GM12892 (cell line): Measurements from ENCODE around the gene NEGR1.

Experiments used
- DNase-seq: peaks from one replicate; pipeline ENCODE4 v3.0.0; 2011; ENCODE audit not compliant: insufficient read length
- FAIRE-seq: peaks from 2 replicates; lab custom pipeline; 2011; peaks lifted over from hg19 to GRCh38; lab: Jason Lieb, UNC
- POLR2A ChIP-seq: IDR thresholded peaks from 2 replicates; pipeline ENCODE4 v1.6.1; 2011; ENCODE audit warnings: low read depth, low read length, control low read depth
- POLR2AphosphoS5 ChIP-seq: IDR thresholded peaks from 2 replicates; pipeline ENCODE4 v1.6.1; 2011; ENCODE audit warnings: low read depth, low read length, control low read depth
- TAF1 ChIP-seq: IDR thresholded peaks from 2 replicates; pipeline ENCODE4 v1.6.1; 2011; ENCODE audit warnings: low read depth, mild to moderate bottlenecking, control low read depth, low read length, borderline replicate concordance

Gene NEGR1

DNA sequence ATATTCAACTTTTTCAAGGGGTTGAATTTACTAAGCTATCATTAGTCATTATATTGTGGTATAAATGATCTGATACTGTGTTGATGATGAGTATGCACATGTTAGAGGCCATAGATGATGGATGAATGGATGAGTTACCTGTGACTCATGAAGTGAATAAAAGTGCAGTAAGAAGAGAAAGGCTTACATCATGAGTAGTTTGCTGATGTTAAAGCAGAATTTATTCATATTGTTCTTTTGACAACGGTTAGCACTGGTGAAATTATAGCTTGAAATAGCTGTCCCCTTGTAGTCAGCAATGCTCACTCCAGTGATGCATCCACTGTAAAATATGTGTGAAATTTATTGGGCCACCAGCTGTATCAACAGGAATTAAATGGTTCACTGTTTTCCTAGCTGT, 660.6 kb downstream of the NEGR1 start:
- DNase-seq, result no peak
- TF ChIP-seq POLR2AphosphoS5, result no peak
- FAIRE-seq, result no peak

DNA sequence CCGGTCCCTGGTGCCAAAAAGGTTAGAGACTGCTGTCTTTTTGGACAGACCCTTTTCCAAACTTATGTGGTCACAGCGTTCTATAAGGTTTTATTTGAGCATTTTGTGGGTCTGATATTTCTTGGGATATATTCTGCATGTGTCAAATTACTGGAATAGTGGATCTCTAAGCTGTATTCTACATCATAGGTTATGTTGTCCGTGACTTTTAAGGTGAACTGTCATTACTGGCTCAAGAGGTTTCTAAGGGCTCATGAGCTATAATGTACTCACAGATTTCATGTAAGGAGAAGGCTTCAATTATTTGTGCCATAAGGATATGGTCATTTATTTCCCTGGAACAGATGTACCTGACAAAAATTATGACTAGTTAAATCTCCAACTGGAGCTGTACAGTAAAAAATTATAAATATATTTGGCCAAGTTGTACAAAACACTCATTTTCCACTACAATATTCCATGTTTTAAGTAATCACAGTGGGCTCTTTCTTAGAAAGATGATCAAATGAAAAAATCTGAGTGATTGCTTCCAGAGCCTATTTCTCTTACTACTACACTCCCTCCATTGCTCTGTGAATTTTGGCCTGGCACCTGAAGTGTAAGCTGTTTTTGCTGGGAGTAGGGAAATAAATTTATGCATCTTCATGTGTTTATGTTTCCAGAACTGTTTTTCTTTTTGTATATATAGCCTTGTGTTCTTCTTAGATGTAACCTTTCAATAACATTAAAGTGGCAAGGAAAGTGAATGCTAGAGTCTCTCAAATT, 663.4 kb downstream of the NEGR1 start:
- TF ChIP-seq TAF1, result no peak
- DNase-seq (no peak), FAIRE-seq (no peak)

- DNase-seq (no peak), FAIRE-seq (no peak)
- TF ChIP-seq TAF1, result no peak
These were observed 664.1 kb downstream of the NEGR1 start for GRCh38 chr1:71618191-71618590.

DNA sequence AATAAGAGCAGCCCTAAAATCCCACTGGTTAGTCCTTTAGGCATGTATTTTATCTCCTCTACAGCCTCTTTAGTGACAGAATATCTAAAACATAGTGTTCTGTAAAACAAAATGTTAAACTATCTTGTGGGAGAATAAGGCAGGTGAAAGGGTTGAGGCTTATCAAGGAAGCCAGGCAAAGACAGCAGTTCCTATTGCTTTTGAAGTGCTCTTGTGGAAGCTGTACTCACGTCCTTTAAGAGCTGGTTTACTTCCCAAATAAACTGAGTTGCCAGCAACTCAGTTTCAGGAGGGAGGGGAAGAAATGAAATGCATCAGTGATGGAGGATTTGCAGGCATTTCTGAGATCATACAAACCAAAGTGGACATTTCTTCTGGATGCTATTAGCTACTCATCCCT, 671.9 kb downstream of the NEGR1 start:
- DNase-seq (no peak), FAIRE-seq (no peak)
- TF ChIP-seq POLR2AphosphoS5, result no peak
- no peak for TF ChIP-seq POLR2A
- no peak for TF ChIP-seq TAF1

DNA sequence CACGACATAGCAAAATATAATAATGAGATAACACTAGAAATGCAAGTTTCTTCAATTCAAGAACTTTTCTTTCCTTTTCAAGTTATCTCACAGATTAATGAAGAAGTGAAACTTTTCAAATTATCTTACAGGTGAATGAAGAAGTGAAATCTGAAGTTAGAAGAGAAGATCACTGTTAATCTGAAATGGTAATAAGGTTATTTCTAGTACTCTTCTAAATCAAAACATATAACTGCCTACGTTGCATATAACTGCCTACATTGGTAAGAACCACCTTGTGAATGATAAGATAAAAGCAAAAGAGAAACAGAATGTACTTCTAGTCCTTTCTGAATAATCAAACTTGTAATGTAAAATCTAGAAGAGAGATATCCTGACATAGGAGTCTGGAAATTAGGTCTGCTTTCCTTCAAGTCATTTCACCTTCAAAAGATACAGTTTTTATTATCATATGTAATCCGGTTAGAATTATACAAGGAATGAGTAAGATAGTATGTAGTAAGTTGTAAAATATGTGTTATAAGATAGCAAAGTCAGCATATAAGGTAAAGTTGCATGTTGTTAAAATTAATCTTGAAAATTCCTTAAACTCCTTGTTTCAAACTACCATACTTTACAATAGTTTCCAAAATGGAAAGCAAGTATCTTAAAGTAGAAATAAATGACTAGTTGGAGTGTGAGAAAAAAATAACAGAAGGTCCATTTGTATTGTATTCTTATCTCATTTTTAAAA, 679.1 kb downstream of the NEGR1 start:
- no peak for DNase-seq
- no peak for FAIRE-seq
- TF ChIP-seq POLR2AphosphoS5 (no peak), TAF1 (no peak), POLR2A (no peak)

DNA sequence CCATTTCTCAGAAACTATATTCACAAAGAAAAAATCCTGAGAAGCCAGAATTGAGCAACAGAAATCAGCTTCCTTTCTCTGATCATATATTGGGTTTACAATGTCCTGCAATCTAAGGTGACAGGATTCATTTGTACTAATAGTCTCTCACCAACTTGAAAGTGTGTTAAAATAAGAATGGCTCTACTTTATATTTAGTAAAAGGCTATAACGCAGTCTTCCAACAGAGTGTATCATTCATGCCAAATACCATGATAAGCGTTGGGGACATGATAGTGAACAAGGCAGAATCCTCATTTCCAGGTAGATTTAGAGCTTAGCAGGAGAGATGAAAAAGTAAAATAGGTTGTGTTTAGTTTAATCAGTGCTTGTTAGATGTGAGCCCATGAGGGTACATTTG, 682.3 kb downstream of the NEGR1 start:
- FAIRE-seq (no peak), DNase-seq (no peak)
- TF ChIP-seq TAF1 (no peak), POLR2A (no peak), POLR2AphosphoS5 (no peak)

DNA sequence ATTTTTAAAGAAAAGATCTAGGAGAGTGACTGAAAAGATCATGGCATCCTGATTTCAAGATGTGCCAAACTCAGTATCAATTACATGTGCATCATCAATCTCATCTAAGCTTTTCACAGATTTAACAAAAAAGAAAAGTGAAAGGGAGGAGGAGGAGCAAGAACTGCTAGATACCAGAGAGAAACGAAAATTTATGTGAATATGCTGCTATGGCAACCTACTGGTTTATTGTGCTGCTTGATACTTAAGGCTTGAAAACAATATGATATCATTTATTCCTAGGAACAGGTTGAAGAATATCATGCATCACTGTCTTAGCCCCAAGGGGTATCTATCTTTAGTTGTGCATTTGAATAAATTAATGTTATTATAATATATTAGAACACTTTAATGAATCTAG, 683.0 kb downstream of the NEGR1 start:
- no peak for FAIRE-seq
- TF ChIP-seq TAF1, result no peak
- no peak for TF ChIP-seq POLR2AphosphoS5
- TF ChIP-seq POLR2A, result no peak

DNA sequence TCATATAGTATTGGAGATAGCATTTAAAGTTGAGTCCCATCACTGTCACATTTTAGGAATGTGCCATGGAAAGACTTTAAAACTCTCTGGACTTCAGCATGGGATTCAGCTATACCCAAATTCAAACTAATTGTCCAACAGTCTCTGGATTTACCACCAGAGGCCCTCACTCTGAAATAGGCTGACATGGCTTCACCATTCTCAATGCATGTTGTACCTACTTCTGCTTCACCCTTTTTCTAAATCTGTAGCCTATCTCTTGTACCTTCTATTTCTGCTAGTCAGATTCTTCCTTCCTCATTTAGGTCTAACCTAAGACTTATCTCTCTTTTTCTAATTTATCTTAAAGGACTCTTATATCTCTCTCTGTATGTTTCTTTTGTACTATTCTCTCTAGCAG, 688.8 kb downstream of the NEGR1 start:
- DNase-seq (no peak), FAIRE-seq (no peak)
- TF ChIP-seq POLR2A, result no peak
- no peak for TF ChIP-seq TAF1
- no peak for TF ChIP-seq POLR2AphosphoS5

More for the DNA sequence above, 683.0 kb downstream of the NEGR1 start:
- DNase-seq, result no peak

- DNase-seq, result no peak
- TF ChIP-seq POLR2A (no peak), TAF1 (no peak), POLR2AphosphoS5 (no peak)
- FAIRE-seq, result no peak
These were observed 689.6 kb downstream of the NEGR1 start for GRCh38 chr1:71592646-71593274.

- DNase-seq (no peak), FAIRE-seq (no peak)
- no peak for TF ChIP-seq POLR2AphosphoS5
- no peak for TF ChIP-seq TAF1
- no peak for TF ChIP-seq POLR2A
These were observed 693.3 kb downstream of the NEGR1 start for GRCh38 chr1:71589005-71589404.

DNA sequence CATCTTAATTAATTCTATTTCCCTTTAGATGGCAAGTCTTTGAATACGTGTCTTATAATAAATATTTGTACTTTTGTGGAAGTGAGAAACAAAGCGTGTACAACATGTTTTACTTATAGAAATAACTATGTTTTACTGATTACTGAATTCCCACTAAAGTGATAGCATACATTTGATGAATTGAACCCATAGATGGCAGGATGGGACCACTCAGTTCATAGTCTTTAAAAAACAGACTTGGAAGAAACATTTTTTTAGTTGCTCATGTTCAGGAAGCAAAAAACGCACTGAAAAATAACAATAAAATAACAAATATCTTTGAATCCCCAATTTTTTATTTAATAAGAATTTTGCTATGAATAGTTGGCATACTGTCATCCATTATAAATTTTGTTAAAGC, 694.4 kb downstream of the NEGR1 start:
- FAIRE-seq, result no peak
- DNase-seq, result no peak
- TF ChIP-seq TAF1 (no peak), POLR2AphosphoS5 (no peak), POLR2A (no peak)

- DNase-seq, result no peak
- TF ChIP-seq POLR2A (no peak), TAF1 (no peak), POLR2AphosphoS5 (no peak)
- FAIRE-seq, result no peak
These were observed 696.3 kb downstream of the NEGR1 start for GRCh38 chr1:71586030-71586429.

DNA sequence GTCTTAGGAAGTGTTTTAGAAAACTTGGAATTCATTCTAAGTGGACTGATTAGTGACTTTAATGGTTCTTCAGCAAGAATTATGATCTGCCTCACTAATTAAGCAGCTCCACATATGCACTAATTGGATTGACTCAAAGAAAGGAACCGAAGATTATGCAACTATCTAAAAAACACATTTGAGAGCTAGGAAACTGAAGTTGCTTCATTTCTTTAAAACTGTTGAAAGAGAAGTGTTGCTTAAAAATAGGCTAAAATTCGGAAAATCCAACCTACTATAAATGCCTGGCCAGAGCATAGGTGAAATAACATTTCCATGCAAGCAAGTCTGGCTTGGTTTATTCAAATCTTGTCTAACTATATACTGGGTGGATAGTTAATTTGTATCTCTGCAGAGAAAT, 698.6 kb downstream of the NEGR1 start:
- FAIRE-seq, result no peak
- TF ChIP-seq TAF1 (no peak), POLR2AphosphoS5 (no peak), POLR2A (no peak)
- DNase-seq, result no peak
